Activated naive CD4-positive, alpha-beta T cell treated with anti-CD3 and anti-CD28 coated beads, Interleukin-2, amount 50 U/mL, for 24 hours (primary cell): ENCODE results near the gene SLC25A21.
"Not testable (repeated sequence)": the region's sequence is repeated elsewhere in the genome, so short reads cannot be mapped to it uniquely, and the experiment has no call there.

ENCODE experiments used
- H3K27ac Mint-ChIP-seq: one replicate; pipeline ENCODE4 v1.8.0; 2021; ENCODE audit warnings: mild to moderate bottlenecking, mixed read lengths
- H3K27me3 Mint-ChIP-seq: one replicate; pipeline ENCODE4 v1.8.0; 2021; ENCODE audit warnings: mixed read lengths
- H3K36me3 Mint-ChIP-seq: one replicate; pipeline ENCODE4 v1.8.0; 2021; ENCODE audit warnings: mixed read lengths
- H3K4me1 Mint-ChIP-seq: one replicate; pipeline ENCODE4 v1.8.0; 2021; ENCODE audit warnings: mixed read lengths
- H3K4me3 Mint-ChIP-seq: one replicate; pipeline ENCODE4 v1.8.0; 2021; ENCODE audit warnings: mild to moderate bottlenecking, mixed read lengths
- H3K9me3 Mint-ChIP-seq: one replicate; pipeline ENCODE4 v1.8.0; 2021; ENCODE audit warnings: mixed read lengths

The SLC25A21 gene

GRCh38 chr14:37091651-37092050 is 80.8 kb downstream of the SLC25A21 start:
- Mint-ChIP-seq H3K27me3 (no peaks in the 10 kb centered on the region), H3K9me3 (peaks cover 3% of the 10 kb centered on the region), H3K27ac (no peak overlapping the region), H3K36me3 (no peaks in the 10 kb centered on the region), H3K4me3 (no peak overlapping the region), H3K4me1 (no peaks in the 10 kb centered on the region)

GRCh38 chr14:37090026-37090425 is 82.4 kb downstream of the SLC25A21 start:
- Mint-ChIP-seq H3K9me3 (no peaks in the 10 kb centered on the region), H3K4me3 (no peak overlapping the region), H3K4me1 (no peaks in the 10 kb centered on the region), H3K27ac (no peak overlapping the region), H3K27me3 (no peaks in the 10 kb centered on the region), H3K36me3 (no peaks in the 10 kb centered on the region)

GRCh38 chr14:37089410-37089809 is 83.0 kb downstream of the SLC25A21 start:
- H3K9me3 Mint-ChIP-seq: no peaks in the 10 kb centered on the region
- H3K36me3 Mint-ChIP-seq: no peaks in the 10 kb centered on the region
- H3K4me3 Mint-ChIP-seq: no peak overlapping the region
- H3K27ac Mint-ChIP-seq: no peak overlapping the region
- H3K27me3 Mint-ChIP-seq: no peaks in the 10 kb centered on the region
- no peaks in the 10 kb centered on the region for H3K4me1 Mint-ChIP-seq

GRCh38 chr14:37088356-37089215 is 83.8 kb downstream of the SLC25A21 start:
- no peaks in the 10 kb centered on the region for H3K27me3 Mint-ChIP-seq
- no peak overlapping the region for H3K27ac Mint-ChIP-seq
- no peaks in the 10 kb centered on the region for H3K36me3 Mint-ChIP-seq
- H3K9me3 Mint-ChIP-seq: no peaks in the 10 kb centered on the region
- no peak overlapping the region for H3K4me3 Mint-ChIP-seq
- no peaks in the 10 kb centered on the region for H3K4me1 Mint-ChIP-seq

- no peaks in the 10 kb centered on the region for H3K36me3 Mint-ChIP-seq
- H3K9me3 Mint-ChIP-seq: no peaks in the 10 kb centered on the region
- no peak overlapping the region for H3K27ac Mint-ChIP-seq
- H3K4me3 Mint-ChIP-seq: no peak overlapping the region
- H3K27me3 Mint-ChIP-seq: no peaks in the 10 kb centered on the region
- no peaks in the 10 kb centered on the region for H3K4me1 Mint-ChIP-seq
These were observed 84.9 kb downstream of the SLC25A21 start for GRCh38 chr14:37087520-37087919.

GRCh38 chr14:37083599-37083998 is 88.8 kb downstream of the SLC25A21 start:
- Mint-ChIP-seq H3K36me3 (no peaks in the 10 kb centered on the region), H3K9me3 (peaks cover 5% of the 10 kb centered on the region), H3K27ac (no peak overlapping the region), H3K4me3 (no peak overlapping the region), H3K27me3 (no peaks in the 10 kb centered on the region), H3K4me1 (no peaks in the 10 kb centered on the region)

GRCh38 chr14:37082449-37082848 is 90.0 kb downstream of the SLC25A21 start:
- Mint-ChIP-seq H3K27me3 (no peaks in the 10 kb centered on the region), H3K27ac (no peak overlapping the region), H3K4me1 (no peaks in the 10 kb centered on the region), H3K36me3 (no peaks in the 10 kb centered on the region), H3K4me3 (no peak overlapping the region), H3K9me3 (peaks cover 5% of the 10 kb centered on the region)

GRCh38 chr14:37081856-37082255 is 90.5 kb downstream of the SLC25A21 start:
- no peaks in the 10 kb centered on the region for H3K4me1 Mint-ChIP-seq
- no peak overlapping the region for H3K27ac Mint-ChIP-seq
- no peaks in the 10 kb centered on the region for H3K36me3 Mint-ChIP-seq
- H3K4me3 Mint-ChIP-seq: no peak overlapping the region
- H3K27me3 Mint-ChIP-seq: no peaks in the 10 kb centered on the region
- peaks cover 5% of the 10 kb centered on the region for H3K9me3 Mint-ChIP-seq

- Mint-ChIP-seq H3K27me3 (no peaks in the 10 kb centered on the region), H3K27ac (no peak overlapping the region), H3K9me3 (peaks cover 5% of the 10 kb centered on the region), H3K4me1 (no peaks in the 10 kb centered on the region), H3K36me3 (no peaks in the 10 kb centered on the region), H3K4me3 (no peak overlapping the region)
These were observed 91.2 kb downstream of the SLC25A21 start for GRCh38 chr14:37081218-37081617.

GRCh38 chr14:37078131-37078530 is 94.3 kb downstream of the SLC25A21 start:
- Mint-ChIP-seq H3K9me3 (peaks cover 5% of the 10 kb centered on the region), H3K4me3 (no peak overlapping the region), H3K36me3 (no peaks in the 10 kb centered on the region), H3K27ac (no peak overlapping the region), H3K4me1 (no peaks in the 10 kb centered on the region), H3K27me3 (no peaks in the 10 kb centered on the region)

GRCh38 chr14:37074320-37074719 is 98.1 kb downstream of the SLC25A21 start:
- H3K4me1 Mint-ChIP-seq, H3K27ac Mint-ChIP-seq, H3K27me3 Mint-ChIP-seq, H3K9me3 Mint-ChIP-seq, H3K4me3 Mint-ChIP-seq, H3K36me3 Mint-ChIP-seq: not testable (repeated sequence)

GRCh38 chr14:37063467-37064240 is 108.8 kb downstream of the SLC25A21 start:
- H3K4me3 Mint-ChIP-seq: no peak overlapping the region
- no peak overlapping the region for H3K27ac Mint-ChIP-seq
- no peaks in the 10 kb centered on the region for H3K27me3 Mint-ChIP-seq
- no peaks in the 10 kb centered on the region for H3K4me1 Mint-ChIP-seq
- no peaks in the 10 kb centered on the region for H3K9me3 Mint-ChIP-seq
- no peaks in the 10 kb centered on the region for H3K36me3 Mint-ChIP-seq

- H3K4me3 Mint-ChIP-seq: no peak overlapping the region
- no peaks in the 10 kb centered on the region for H3K27me3 Mint-ChIP-seq
- H3K9me3 Mint-ChIP-seq: no peaks in the 10 kb centered on the region
- no peaks in the 10 kb centered on the region for H3K4me1 Mint-ChIP-seq
- H3K36me3 Mint-ChIP-seq: no peaks in the 10 kb centered on the region
- H3K27ac Mint-ChIP-seq: no peak overlapping the region
These were observed 110.1 kb downstream of the SLC25A21 start for GRCh38 chr14:37062191-37062803.

GRCh38 chr14:37061697-37062096 is 110.7 kb downstream of the SLC25A21 start:
- Mint-ChIP-seq H3K27ac (no peak overlapping the region), H3K9me3 (no peaks in the 10 kb centered on the region), H3K36me3 (no peaks in the 10 kb centered on the region), H3K4me3 (no peak overlapping the region), H3K27me3 (no peaks in the 10 kb centered on the region), H3K4me1 (no peaks in the 10 kb centered on the region)

GRCh38 chr14:37060496-37061260 is 111.7 kb downstream of the SLC25A21 start:
- no peaks in the 10 kb centered on the region for H3K27me3 Mint-ChIP-seq
- no peaks in the 10 kb centered on the region for H3K36me3 Mint-ChIP-seq
- no peaks in the 10 kb centered on the region for H3K4me1 Mint-ChIP-seq
- no peak overlapping the region for H3K27ac Mint-ChIP-seq
- no peak overlapping the region for H3K4me3 Mint-ChIP-seq
- H3K9me3 Mint-ChIP-seq: no peaks in the 10 kb centered on the region
